Fibroblast of villous mesenchyme (primary cell): ENCODE measurements around the gene FBXL13. TPM values are rescaled to one million over a fixed set of nuclear protein-coding genes. Genes with fewer than 3 reads are reported as not detected.

ENCODE experiments used
- DNase-seq: peaks from one replicate; pipeline ENCODE4 v3.0.0-alpha.2; 2010; ENCODE audit warnings: low read depth
- H3K4me3 ChIP-seq: 2 replicates; pipeline ENCODE4 v1.5.1; 2011; ENCODE audit warnings: low read depth, mild to moderate bottlenecking, low read length
- total RNA-seq: library from RNA; depleted of rRNA; stranded (reverse); fragments of >200 nt; gene quantifications from 2 replicates; pipeline ENCODE4 v1.2.3, GENCODE V29; 2012
- TF ChIP-seq, protein P1 (sequence below): IDR thresholded peaks from 2 replicates; pipeline ENCODE4 v1.5.1; 2012; ENCODE audit warnings: low read depth, mild to moderate bottlenecking, low read length; ENCODE audit not compliant: insufficient read depth

FBXL13 gene
- total RNA-seq, 1 donor, result 2.2 TPM

DNA sequence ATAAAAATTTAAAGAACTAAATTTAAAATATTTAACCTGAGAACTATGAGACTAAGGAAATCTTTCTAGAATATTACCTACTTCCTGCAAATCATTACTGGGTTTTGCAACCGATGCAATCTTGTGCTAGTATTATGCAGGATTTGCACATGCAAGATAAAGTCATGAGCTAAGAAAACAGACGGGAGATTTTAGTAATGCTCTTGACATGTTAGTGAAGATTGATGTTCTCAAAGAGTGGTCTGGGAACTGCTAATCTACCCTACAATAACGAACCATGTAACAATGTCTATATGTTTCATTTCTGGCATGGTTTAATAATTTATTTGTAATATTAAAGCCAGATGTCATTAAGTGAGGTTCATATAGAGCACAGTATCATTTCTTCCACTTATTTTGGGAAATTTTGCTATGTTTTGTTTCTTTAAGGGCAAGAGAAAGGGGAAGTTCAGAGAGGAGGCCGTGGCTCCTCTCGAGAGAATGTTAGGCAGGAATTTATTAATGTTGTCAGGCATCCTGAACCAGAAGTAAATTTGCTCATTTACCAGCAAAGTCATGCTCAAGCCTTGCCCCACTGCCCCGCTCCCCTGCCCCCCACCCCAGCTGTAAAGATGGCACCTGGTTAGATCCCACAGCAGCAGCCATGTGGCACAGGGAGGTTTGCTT is 139.0 kb downstream of the FBXL13 start:
- DNase-seq, result peak; percentile 85
- TF ChIP-seq, protein P1, sequence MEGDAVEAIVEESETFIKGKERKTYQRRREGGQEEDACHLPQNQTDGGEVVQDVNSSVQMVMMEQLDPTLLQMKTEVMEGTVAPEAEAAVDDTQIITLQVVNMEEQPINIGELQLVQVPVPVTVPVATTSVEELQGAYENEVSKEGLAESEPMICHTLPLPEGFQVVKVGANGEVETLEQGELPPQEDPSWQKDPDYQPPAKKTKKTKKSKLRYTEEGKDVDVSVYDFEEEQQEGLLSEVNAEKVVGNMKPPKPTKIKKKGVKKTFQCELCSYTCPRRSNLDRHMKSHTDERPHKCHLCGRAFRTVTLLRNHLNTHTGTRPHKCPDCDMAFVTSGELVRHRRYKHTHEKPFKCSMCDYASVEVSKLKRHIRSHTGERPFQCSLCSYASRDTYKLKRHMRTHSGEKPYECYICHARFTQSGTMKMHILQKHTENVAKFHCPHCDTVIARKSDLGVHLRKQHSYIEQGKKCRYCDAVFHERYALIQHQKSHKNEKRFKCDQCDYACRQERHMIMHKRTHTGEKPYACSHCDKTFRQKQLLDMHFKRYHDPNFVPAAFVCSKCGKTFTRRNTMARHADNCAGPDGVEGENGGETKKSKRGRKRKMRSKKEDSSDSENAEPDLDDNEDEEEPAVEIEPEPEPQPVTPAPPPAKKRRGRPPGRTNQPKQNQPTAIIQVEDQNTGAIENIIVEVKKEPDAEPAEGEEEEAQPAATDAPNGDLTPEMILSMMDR, result no peak
- peak overlapping the region; percentile 21 for H3K4me3 ChIP-seq

DNA sequence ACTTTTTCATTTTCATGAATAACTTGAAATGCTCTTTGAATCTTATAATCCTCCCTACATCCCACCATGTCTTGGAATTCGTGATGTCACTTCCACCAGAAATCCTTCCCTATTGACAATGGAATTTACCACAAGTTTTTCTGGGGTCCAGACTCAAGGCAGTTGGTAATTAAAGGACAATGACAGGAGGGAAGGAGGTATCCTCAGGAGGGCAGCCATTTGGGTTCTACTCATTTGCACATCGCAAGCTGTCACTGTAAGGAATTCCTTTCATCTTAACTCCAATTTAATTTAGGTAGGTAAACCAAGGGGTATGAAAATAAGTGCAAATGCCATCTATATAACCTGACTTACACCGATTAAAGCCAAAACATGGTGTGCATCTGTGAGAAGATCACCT is 139.9 kb downstream of the FBXL13 start:
- peak overlapping the region; percentile 21 for H3K4me3 ChIP-seq
- no peak for DNase-seq
- TF ChIP-seq, protein P1, result no peak

DNA sequence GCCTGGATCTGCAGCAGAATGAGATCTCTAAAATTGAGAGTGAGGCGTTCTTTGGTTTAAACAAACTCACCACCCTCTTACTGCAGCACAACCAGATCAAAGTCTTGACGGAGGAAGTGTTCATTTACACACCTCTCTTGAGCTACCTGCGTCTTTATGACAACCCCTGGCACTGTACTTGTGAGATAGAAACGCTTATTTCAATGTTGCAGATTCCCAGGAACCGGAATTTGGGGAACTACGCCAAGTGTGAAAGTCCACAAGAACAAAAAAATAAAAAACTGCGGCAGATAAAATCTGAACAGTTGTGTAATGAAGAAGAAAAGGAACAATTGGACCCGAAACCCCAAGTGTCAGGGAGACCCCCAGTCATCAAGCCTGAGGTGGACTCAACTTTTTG is 140.4 kb downstream of the FBXL13 start:
- H3K4me3 ChIP-seq, result no peak overlapping the region
- TF ChIP-seq, protein P1, result no peak
- DNase-seq, result no peak

DNA sequence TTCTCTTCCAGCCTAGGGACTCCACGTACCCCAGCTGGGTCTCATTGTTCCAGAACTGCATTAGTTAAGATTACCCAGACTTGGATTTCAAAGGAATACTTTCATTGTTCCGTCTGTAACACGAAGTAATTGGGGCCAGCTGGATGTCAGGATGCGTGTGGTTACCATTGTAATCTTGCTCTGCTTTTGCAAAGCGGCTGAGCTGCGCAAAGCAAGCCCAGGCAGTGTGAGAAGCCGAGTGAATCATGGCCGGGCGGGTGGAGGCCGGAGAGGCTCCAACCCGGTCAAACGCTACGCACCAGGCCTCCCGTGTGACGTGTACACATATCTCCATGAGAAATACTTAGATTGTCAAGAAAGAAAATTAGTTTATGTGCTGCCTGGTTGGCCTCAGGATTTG is 140.8 kb downstream of the FBXL13 start:
- peak; percentile 97 for DNase-seq
- H3K4me3 ChIP-seq, result no peak overlapping the region

DNA sequence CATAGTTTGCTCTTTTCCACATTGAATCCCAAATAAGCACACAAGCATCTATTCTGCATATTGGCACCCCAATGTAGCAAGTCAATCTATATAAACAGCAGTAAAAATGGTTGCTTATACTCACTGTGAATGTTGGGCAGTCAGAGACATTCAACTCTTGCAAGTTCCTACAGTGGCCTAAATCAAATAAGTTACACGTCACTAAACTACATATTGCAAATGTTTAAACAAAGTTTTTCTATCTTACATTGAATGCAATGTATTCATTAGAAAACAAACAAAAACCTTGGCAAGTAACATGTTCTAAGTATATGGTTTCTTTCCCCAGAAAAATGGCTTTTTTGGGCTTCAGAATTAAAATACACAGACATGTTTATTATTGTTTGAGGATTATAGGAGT is 142.8 kb downstream of the FBXL13 start:
- no peak overlapping the region for H3K4me3 ChIP-seq
- TF ChIP-seq, protein P1, result no peak
- DNase-seq, result no peak

More for the DNA sequence above, 140.8 kb downstream of the FBXL13 start:
- TF ChIP-seq, protein P1, result no peak

DNA sequence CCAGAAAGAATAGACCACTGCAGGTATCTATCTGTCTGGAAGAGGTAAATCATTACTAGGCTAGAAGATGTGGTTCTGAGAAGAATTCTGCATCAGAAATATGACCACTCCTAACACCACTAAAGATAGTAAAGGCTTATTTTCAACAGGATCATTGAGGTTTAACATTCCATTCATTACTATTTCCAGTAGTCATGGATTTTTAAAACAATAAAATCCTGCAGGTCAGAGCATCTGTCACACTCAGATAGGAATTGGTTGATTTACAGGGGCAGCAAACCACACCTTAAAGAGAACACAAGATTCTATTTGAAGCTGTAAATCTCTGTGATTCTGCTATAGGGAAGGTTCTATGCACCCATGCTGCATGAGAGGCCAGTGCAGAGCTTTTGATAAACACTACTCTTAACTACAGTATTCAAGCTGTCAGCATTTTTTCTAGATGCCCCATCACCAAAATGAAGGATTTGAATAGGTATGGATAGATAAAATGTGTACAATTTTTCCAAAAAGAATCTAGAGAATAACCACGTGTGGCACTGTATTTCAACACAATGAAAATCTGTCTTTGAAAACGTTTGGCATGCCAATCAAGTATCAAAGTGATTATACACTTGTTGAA is 147.2 kb downstream of the FBXL13 start:
- no peak overlapping the region for H3K4me3 ChIP-seq
- TF ChIP-seq, protein P1, result no peak
- DNase-seq, result peak; percentile 61

DNA sequence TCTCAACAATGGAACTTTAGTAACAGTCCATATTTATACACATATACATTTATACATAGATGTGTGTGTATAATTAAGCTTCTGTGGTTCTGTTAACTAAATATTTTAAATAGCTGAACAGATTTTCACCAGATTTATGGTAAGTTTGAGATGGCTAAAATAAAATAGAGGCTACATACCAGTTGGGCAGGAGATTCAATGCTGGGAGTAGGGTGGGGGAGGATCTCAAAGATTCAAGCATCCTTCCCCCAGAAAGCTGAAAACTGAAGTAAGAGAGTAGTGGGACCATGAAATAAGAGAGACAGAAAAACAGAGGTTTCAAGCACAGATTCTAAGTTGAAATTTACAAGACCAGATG is 147.8 kb downstream of the FBXL13 start:
- TF ChIP-seq, protein P1, result no peak
- no peak for DNase-seq
- no peak overlapping the region for H3K4me3 ChIP-seq
